Neural cell (in vitro differentiated cells): ENCODE measurements around the gene CLEC16A. TPM values are rescaled to one million over a fixed set of nuclear protein-coding genes. Genes with fewer than 3 reads are reported as not detected.

ENCODE experiments used
- H2AFZ ChIP-seq: fragments of 200-600, 300-800 bp; sonication (generic), shearing (Covaris generic); 2 replicates; pipeline ENCODE4 v1.6.0; 2014; ENCODE audit warnings: low read depth, mild to moderate bottlenecking, antibody characterized with exemption, low read length, moderate library complexity
- H3F3A ChIP-seq: fragments of 200-600 bp; shearing (Covaris generic); 2 replicates; pipeline ENCODE4 v1.6.1; 2016; ENCODE audit warnings: mild to moderate bottlenecking, moderate library complexity, mixed read lengths, antibody characterized with exemption, low read length; ENCODE audit not compliant: insufficient read depth, poor library complexity, severe bottlenecking
- H3K27ac ChIP-seq: fragments of 200-600, 300-800 bp; sonication (generic), shearing (Covaris generic); 2 replicates; pipeline ENCODE4 v1.5.1; 2014; ENCODE audit warnings: mild to moderate bottlenecking, low read length, moderate library complexity
- H3K27me3 ChIP-seq: fragments of 300-800, 200-600 bp; sonication (generic), shearing (Covaris generic); 2 replicates; pipeline ENCODE4 v1.6.0; 2014; ENCODE audit warnings: mild to moderate bottlenecking, low read depth, low read length, moderate library complexity; ENCODE audit not compliant: insufficient read depth
- H3K36me3 ChIP-seq: fragments of 300-800, 200-600 bp; sonication (generic), shearing (Covaris generic); 2 replicates; pipeline ENCODE4 v1.5.1; 2014; ENCODE audit warnings: mild to moderate bottlenecking, antibody characterized with exemption, low read length, moderate library complexity; ENCODE audit not compliant: insufficient read depth
- H3K4me2 ChIP-seq: fragments of 300-800, 200-600 bp; sonication (generic), shearing (Covaris generic); 2 replicates; pipeline ENCODE4 v1.6.0; 2014; ENCODE audit warnings: mild to moderate bottlenecking, low read length
- H3K4me3 ChIP-seq: fragments of 300-800, 200-600 bp; sonication (generic), shearing (Covaris generic); 2 replicates; pipeline ENCODE4 v1.5.1; 2014; ENCODE audit warnings: mild to moderate bottlenecking, low read length, moderate library complexity
- H3K79me2 ChIP-seq: fragments of 200-600 bp; shearing (Covaris generic); replicated peaks from 2 replicates; pipeline ENCODE4 v1.6.0; 2014; ENCODE audit warnings: mild to moderate bottlenecking, low read length, moderate library complexity; ENCODE audit not compliant: insufficient read depth
- H3K9ac ChIP-seq: fragments of 300-800, 200-600 bp; sonication (generic), shearing (Covaris generic); 2 replicates; pipeline ENCODE4 v1.6.1; 2016; ENCODE audit warnings: mild to moderate bottlenecking, low read length, mixed read lengths
- H3K9me2 ChIP-seq: fragments of 200-600 bp; shearing (Covaris generic); 2 replicates; pipeline ENCODE4 v1.6.1; 2016; ENCODE audit warnings: mild to moderate bottlenecking, low read length, mixed read lengths; ENCODE audit not compliant: insufficient read depth
- H3K9me3 ChIP-seq: fragments of 200-600, 300-800 bp; sonication (generic), shearing (Covaris generic); 2 replicates; pipeline ENCODE4 v1.6.1; 2016; ENCODE audit warnings: mild to moderate bottlenecking, mixed run types, low read length, moderate library complexity, mixed read lengths
- H4K20me1 ChIP-seq: fragments of 200-600 bp; shearing (Covaris generic); 2 replicates; pipeline ENCODE4 v1.6.1; 2016; ENCODE audit warnings: mild to moderate bottlenecking, mixed run types; ENCODE audit not compliant: insufficient read depth
- EP300 ChIP-seq: fragments of 450-650 bp; conservative IDR thresholded peaks from 2 replicates; pipeline ENCODE4 v1.6.1; 2014; ENCODE audit warnings: antibody characterized with exemption, mild to moderate bottlenecking, moderate library complexity; ENCODE audit not compliant: poor library complexity, severe bottlenecking
- EZH2 ChIP-seq: fragments of 200-600, 300-800 bp; shearing (Covaris generic), sonication (generic); IDR thresholded peaks from 2 replicates; pipeline ENCODE4 v1.6.1; 2014; ENCODE audit warnings: antibody characterized with exemption, low read length, borderline replicate concordance, mild to moderate bottlenecking; ENCODE audit not compliant: insufficient read depth, poor library complexity, severe bottlenecking
- POLR2AphosphoS5 ChIP-seq: IDR thresholded peaks from 2 replicates; pipeline ENCODE4 v1.6.1; 2012
- RAD21 ChIP-seq: fragments of 450-650 bp; conservative IDR thresholded peaks from 2 replicates; pipeline ENCODE4 v1.6.1; 2014; ENCODE audit warnings: antibody characterized with exemption, mild to moderate bottlenecking, moderate library complexity
- SMC3 ChIP-seq: fragments of 450-650 bp; conservative IDR thresholded peaks from 2 replicates; pipeline ENCODE4 v1.6.1; 2014; ENCODE audit warnings: antibody characterized with exemption, mild to moderate bottlenecking, moderate library complexity; ENCODE audit not compliant: poor library complexity
- TAF1 ChIP-seq: IDR thresholded peaks from 2 replicates; pipeline ENCODE4 v1.6.1; 2012; ENCODE audit warnings: low read depth
- polyA plus RNA-seq: library from polyadenylated mRNA; depleted of rRNA; stranded (reverse); fragments of >200 nt; gene quantifications from 2 replicates; pipeline ENCODE4 v1.2.3, GENCODE V29; 2014
- TF ChIP-seq, protein P1 (sequence below): fragments of 450-650 bp; IDR thresholded peaks from 2 replicates; pipeline ENCODE4 v1.5.1; 2014; ENCODE audit warnings: antibody characterized with exemption, mild to moderate bottlenecking, moderate library complexity; ENCODE audit not compliant: poor library complexity, severe bottlenecking

The CLEC16A gene
- polyA plus RNA-seq, 1 donor from 2014 or later = 11.1 TPM

DNA sequence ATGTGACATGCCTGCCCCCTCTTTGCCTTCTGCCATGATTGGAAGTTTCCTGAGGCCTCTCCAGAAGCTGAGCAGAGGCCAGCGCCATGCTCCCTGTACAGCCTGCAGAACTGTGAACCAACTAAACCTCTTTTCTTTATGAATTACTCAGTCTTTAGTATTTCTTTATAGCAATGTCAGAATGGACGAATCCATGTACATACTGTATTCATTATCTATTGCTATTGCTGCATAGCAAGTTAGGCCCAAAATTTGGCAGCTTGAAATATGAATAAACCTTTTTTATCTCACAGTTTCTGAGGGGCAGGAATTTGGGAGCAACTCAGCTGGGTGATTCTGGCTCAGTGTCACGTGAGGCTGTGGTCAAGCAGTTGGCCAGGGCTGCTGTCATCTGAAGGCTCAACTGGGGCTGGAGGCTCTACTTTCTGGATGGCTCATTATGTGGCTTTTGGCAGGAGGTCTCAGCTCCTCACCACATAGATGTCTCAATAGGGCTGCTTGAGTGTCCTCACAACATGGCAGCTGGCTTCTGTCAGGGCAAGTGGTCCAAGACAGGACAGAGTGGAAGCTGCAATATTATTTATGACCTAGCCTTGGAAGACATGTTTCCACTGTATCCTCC, 271.7 kb downstream of the CLEC16A start:
- Histone ChIP-seq H3K4me3 (no peak overlapping the region), H3K79me2 (no peaks in the 10 kb centered on the region), H3K4me2 (no peak overlapping the region), H3F3A (no peaks in the 10 kb centered on the region), H3K27ac (no peak overlapping the region), H2AFZ (no peak overlapping the region), H3K9ac (no peak overlapping the region), H4K20me1 (no peaks in the 10 kb centered on the region), H3K9me3 (no peaks in the 10 kb centered on the region), H3K36me3 (no peaks in the 10 kb centered on the region), H3K27me3 (no peaks in the 10 kb centered on the region), H3K9me2 (no peaks in the 10 kb centered on the region)
- TF ChIP-seq EP300 = no peak
- TF ChIP-seq POLR2AphosphoS5 = no peak
- TF ChIP-seq, protein P1, sequence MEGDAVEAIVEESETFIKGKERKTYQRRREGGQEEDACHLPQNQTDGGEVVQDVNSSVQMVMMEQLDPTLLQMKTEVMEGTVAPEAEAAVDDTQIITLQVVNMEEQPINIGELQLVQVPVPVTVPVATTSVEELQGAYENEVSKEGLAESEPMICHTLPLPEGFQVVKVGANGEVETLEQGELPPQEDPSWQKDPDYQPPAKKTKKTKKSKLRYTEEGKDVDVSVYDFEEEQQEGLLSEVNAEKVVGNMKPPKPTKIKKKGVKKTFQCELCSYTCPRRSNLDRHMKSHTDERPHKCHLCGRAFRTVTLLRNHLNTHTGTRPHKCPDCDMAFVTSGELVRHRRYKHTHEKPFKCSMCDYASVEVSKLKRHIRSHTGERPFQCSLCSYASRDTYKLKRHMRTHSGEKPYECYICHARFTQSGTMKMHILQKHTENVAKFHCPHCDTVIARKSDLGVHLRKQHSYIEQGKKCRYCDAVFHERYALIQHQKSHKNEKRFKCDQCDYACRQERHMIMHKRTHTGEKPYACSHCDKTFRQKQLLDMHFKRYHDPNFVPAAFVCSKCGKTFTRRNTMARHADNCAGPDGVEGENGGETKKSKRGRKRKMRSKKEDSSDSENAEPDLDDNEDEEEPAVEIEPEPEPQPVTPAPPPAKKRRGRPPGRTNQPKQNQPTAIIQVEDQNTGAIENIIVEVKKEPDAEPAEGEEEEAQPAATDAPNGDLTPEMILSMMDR = no peak

DNA sequence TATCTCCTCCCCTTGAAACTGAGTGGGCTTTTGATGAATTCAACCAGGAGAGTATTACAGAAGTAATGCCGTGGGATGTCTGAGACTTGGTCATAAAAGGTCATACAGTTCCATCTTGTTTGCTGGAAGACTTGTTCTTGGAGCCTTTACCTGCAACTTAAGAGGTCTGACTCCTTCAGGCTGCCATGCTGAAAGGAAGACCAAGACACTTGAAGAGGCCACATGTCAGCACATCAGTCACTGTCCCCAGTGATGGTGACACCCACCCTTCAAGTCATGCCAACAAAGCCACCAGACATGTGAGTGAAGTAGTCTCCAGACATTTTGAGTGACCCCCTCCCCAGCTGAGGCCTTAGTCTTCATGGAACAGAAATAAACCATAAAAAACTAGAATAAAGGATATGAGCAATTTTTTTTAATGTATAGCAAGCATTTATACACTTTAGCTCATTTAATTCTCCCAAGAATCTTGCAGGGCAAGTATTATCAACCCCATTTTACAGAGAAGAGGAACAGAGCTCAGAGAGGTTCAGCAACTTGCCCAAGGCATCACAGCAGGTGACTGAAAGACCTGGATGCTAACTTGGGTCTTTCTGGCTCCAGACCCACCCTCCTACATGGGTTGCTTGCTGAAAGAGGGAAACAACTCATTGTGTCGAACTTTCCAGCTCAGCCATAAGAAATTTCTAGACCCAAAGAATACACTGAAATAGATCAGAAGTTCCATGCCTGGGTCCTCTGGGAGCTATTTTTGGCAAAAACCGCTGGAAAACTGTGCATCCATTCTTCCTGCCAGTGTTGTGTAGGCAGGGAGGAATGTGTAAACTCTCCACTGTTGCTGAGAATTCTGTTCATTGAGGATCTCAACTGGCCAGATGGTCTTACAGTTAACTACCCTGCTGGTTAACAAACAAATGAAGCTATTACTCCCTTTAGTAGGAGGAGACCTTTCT, 273.6 kb downstream of the CLEC16A start:
- Histone ChIP-seq H3F3A (no peaks in the 10 kb centered on the region), H4K20me1 (no peaks in the 10 kb centered on the region), H3K9me3 (no peaks in the 10 kb centered on the region), H3K9ac (no peak overlapping the region), H3K9me2 (no peaks in the 10 kb centered on the region), H3K4me2 (no peak overlapping the region), H3K27ac (no peak overlapping the region), H3K4me3 (no peak overlapping the region), H3K27me3 (no peaks in the 10 kb centered on the region), H3K79me2 (no peaks in the 10 kb centered on the region), H2AFZ (no peak overlapping the region), H3K36me3 (no peaks in the 10 kb centered on the region)
- TF ChIP-seq RAD21 (no peak), TAF1 (no peak), EZH2 (no peak)

DNA sequence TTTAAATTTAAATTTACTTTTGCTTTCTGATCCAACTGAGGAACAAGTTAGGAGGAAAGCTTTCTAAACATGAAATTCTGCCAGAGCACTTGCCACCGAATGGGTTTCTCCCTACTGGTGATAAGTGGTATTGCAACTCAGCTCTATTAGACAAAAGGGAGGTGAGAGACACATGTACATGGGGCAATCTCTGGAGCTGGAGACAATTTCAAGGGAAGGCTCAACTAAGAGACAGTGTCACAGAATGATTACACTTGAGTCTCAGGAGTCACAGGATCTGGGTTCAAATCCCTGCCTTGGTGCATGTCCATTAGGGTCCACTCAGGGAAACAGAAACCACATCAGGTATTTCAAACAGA, 274.2 kb downstream of the CLEC16A start:
- TF ChIP-seq RAD21 = no peak
- TF ChIP-seq SMC3 = no peak
- no peak for TF ChIP-seq EP300
- TF ChIP-seq, protein P1 = no peak
- Histone ChIP-seq H3F3A (no peaks in the 10 kb centered on the region), H3K27ac (no peak overlapping the region), H3K27me3 (no peaks in the 10 kb centered on the region), H4K20me1 (no peaks in the 10 kb centered on the region), H3K79me2 (no peaks in the 10 kb centered on the region), H3K9me2 (no peaks in the 10 kb centered on the region), H3K9me3 (no peaks in the 10 kb centered on the region), H3K36me3 (no peaks in the 10 kb centered on the region), H2AFZ (no peak overlapping the region), H3K9ac (no peak overlapping the region), H3K4me2 (no peak overlapping the region), H3K4me3 (no peak overlapping the region)
